ENCODE results near the gene U2AF1L4. TPM values are rescaled to one million over a fixed set of nuclear protein-coding genes. Genes with fewer than 3 reads are reported as not detected.

The U2AF1L4 gene
- total and polyA plus RNA-seq, 10 of the 15 experiments (the other 5 are each of a cell fraction or from before 2014, with no cell fraction given), result 7.9 to 21.6 (median 15.1) TPM

DNA sequence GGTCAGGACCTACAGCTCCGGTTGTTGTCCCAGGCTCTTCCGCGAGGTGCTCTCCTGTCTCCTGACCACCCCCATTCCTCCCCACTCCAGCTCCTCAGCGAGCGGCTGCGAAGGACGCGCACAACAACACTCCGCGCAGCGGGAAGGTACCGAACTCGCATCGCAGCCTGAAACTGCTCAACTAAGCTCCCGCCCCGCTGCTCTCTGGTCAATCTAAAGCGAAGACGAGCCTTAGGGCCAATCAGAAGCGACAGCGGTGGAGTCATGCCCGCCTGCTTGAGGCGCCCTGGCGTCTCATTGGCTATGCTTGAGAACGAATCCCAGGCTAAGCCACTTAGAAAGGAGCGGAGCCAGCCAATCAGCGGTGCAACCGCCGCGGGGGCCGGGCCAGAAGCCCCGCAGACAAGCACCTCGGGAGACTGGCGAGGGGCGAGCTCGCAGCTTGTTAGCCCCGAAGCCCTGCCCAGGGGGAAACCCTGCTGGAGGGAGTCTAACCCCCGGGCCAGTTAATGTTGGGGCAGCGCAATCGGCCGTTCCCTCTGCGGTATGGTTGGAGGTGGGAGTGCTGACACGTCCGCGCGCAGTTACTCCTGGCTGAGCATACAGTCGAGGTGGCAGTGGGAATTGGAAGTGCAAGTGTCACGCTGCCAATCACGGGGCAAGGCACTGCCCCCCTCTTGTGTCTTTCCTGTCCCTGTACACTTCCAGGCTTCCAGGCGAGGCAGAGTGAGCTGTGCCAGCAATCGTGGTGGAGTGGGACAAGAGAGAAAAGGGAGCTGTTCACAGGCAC is 42.8 kb downstream of the U2AF1L4 start (continued):
- TF ChIP-seq SUPT20H (IDR thresholded peaks at IDR 0.05; ENCODE audit: borderline replicate concordance, control insufficient read depth, low read depth, low read length), result no peak
- peak; percentile 76 for TF ChIP-seq CREB1 (IDR thresholded peaks at IDR 0.05; ENCODE audit: low read depth)
- no peak for TF ChIP-seq NRF1 (conservative IDR thresholded peaks at IDR 0.05; ENCODE audit: low read depth, low read length)
- peak; percentile 93 for TF ChIP-seq POLR2A (IDR thresholded peaks at IDR 0.05; ENCODE audit: low read depth, low read length)
- TF ChIP-seq SMAD1 (IDR thresholded peaks at IDR 0.05; ENCODE audit: low read depth, partially characterized antibody), result peak; percentile 85
- TF ChIP-seq, protein P1, sequence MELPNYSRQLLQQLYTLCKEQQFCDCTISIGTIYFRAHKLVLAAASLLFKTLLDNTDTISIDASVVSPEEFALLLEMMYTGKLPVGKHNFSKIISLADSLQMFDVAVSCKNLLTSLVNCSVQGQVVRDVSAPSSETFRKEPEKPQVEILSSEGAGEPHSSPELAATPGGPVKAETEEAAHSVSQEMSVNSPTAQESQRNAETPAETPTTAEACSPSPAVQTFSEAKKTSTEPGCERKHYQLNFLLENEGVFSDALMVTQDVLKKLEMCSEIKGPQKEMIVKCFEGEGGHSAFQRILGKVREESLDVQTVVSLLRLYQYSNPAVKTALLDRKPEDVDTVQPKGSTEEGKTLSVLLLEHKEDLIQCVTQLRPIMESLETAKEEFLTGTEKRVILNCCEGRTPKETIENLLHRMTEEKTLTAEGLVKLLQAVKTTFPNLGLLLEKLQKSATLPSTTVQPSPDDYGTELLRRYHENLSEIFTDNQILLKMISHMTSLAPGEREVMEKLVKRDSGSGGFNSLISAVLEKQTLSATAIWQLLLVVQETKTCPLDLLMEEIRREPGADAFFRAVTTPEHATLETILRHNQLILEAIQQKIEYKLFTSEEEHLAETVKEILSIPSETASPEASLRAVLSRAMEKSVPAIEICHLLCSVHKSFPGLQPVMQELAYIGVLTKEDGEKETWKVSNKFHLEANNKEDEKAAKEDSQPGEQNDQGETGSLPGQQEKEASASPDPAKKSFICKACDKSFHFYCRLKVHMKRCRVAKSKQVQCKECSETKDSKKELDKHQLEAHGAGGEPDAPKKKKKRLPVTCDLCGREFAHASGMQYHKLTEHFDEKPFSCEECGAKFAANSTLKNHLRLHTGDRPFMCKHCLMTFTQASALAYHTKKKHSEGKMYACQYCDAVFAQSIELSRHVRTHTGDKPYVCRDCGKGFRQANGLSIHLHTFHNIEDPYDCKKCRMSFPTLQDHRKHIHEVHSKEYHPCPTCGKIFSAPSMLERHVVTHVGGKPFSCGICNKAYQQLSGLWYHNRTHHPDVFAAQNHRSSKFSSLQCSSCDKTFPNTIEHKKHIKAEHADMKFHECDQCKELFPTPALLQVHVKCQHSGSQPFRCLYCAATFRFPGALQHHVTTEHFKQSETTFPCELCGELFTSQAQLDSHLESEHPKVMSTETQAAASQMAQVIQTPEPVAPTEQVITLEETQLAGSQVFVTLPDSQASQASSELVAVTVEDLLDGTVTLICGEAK (IDR thresholded peaks at IDR 0.05; ENCODE audit: borderline replicate concordance), result 0 out of 2 replicates have a peak, but pooled peaks have one; percentile 2
- peak; percentile 29; the same call in 1 of the 2 replicates for TF ChIP-seq MTA2 (IDR thresholded peaks at IDR 0.05; ENCODE audit: low read depth)
- 0 out of 2 replicates have a peak, but pooled peaks have one; percentile 14 for TF ChIP-seq IRF4 (IDR thresholded peaks at IDR 0.05; ENCODE audit: low read depth, low read length)
- TF ChIP-seq SRF (IDR thresholded peaks at IDR 0.05; ENCODE audit: low read depth in 2 of 2, low read length in 2 of 2), result no peak
- TF ChIP-seq CHD2 (IDR thresholded peaks at IDR 0.05; ENCODE audit: borderline replicate concordance, low read depth, low read length), result peak; percentile 97
- peak; percentile 42; the same call in 1 of the 2 replicates for TF ChIP-seq NR2F1 (conservative IDR thresholded peaks at IDR 0.05)
- TF ChIP-seq MYC (IDR thresholded peaks at IDR 0.05; ENCODE audit: insufficient read depth, insufficient read length, insufficient replicate concordance, low read length, severe bottlenecking), result peak; percentile 13
- peak; percentile 100 for TF ChIP-seq SP1 (IDR thresholded peaks at IDR 0.05; ENCODE audit: low read depth, low read length)
- TF ChIP-seq, protein P2, sequence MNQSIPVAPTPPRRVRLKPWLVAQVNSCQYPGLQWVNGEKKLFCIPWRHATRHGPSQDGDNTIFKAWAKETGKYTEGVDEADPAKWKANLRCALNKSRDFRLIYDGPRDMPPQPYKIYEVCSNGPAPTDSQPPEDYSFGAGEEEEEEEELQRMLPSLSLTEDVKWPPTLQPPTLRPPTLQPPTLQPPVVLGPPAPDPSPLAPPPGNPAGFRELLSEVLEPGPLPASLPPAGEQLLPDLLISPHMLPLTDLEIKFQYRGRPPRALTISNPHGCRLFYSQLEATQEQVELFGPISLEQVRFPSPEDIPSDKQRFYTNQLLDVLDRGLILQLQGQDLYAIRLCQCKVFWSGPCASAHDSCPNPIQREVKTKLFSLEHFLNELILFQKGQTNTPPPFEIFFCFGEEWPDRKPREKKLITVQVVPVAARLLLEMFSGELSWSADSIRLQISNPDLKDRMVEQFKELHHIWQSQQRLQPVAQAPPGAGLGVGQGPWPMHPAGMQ (IDR thresholded peaks at IDR 0.05; ENCODE audit: borderline replicate concordance), result no peak
- TF ChIP-seq, protein P3, sequence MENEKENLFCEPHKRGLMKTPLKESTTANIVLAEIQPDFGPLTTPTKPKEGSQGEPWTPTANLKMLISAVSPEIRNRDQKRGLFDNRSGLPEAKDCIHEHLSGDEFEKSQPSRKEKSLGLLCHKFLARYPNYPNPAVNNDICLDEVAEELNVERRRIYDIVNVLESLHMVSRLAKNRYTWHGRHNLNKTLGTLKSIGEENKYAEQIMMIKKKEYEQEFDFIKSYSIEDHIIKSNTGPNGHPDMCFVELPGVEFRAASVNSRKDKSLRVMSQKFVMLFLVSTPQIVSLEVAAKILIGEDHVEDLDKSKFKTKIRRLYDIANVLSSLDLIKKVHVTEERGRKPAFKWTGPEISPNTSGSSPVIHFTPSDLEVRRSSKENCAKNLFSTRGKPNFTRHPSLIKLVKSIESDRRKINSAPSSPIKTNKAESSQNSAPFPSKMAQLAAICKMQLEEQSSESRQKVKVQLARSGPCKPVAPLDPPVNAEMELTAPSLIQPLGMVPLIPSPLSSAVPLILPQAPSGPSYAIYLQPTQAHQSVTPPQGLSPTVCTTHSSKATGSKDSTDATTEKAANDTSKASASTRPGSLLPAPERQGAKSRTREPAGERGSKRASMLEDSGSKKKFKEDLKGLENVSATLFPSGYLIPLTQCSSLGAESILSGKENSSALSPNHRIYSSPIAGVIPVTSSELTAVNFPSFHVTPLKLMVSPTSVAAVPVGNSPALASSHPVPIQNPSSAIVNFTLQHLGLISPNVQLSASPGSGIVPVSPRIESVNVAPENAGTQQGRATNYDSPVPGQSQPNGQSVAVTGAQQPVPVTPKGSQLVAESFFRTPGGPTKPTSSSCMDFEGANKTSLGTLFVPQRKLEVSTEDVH (IDR thresholded peaks at IDR 0.05; ENCODE audit: low read depth, partially characterized antibody), result no peak
- TF ChIP-seq HDAC2 (IDR thresholded peaks at IDR 0.05), result no peak
- peak in 1 of 2 experiments; percentile 51; a peak in 1 of 4 replicates for TF ChIP-seq BHLHE40 (IDR thresholded peaks at IDR 0.05; ENCODE audit: borderline replicate concordance in 1 of 2, low read depth in 2 of 2, low read length in 1 of 2)

All from GM12878 (cell line).